GM18951 (cell line): ENCODE data around the gene NAA80.

ENCODE experiments used
- POLR2A ChIP-seq: IDR thresholded peaks from 4 replicates; pipeline ENCODE4 v1.6.1; 2011; ENCODE audit warnings: mild to moderate bottlenecking; ENCODE audit not compliant: insufficient read length, insufficient read depth; ENCODE audit errors: extremely low read depth
- in situ Hi-C: fragments of 300-500 bp; cut with MboI; formaldehyde crosslinking; loops from one replicate; pipeline ENCODE4 v1.12.0; 2022; ENCODE audit warnings: low sequenced_read_pairs, mixed read lengths, inconsistent platforms; ENCODE audit not compliant: unreplicated experiment

NAA80 gene

DNA sequence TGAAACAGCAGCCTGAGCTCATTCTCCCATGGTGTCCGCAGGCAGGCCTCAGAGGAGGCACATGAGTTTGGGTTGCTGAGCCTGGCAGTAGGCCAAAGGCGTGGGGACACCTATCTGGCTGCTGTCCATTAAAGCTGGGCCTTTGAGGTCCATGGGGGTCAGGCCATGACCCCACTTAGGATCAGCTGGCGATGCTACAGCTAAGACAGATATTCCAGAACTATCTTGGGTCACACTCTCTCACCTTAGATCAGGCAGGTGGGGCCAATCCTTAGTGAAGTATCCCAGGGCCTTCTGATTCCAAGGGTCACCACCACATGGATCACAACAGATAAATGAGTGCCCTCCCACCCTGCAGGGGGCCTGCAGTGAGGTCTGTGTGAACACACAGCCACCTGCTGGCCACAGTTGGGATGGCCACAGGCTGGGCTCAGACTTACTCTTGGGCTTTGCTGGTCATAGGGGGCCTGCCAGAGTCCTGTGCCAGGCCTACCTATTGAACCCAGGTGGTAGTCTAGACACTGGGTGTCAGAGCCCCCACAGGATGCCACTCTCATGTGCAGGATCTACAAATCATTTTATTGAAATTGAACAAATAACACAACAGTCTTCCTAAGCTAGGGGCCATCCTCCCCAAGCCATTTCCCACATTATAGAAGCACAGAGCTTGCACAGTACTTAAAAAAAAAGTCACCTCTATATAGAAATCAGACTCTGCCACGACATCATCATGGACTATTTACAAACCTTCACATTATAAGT, 25.3 kb upstream of the NAA80 start:
- in situ Hi-C loops, result no loop called here
- TF ChIP-seq POLR2A, result no peak

DNA sequence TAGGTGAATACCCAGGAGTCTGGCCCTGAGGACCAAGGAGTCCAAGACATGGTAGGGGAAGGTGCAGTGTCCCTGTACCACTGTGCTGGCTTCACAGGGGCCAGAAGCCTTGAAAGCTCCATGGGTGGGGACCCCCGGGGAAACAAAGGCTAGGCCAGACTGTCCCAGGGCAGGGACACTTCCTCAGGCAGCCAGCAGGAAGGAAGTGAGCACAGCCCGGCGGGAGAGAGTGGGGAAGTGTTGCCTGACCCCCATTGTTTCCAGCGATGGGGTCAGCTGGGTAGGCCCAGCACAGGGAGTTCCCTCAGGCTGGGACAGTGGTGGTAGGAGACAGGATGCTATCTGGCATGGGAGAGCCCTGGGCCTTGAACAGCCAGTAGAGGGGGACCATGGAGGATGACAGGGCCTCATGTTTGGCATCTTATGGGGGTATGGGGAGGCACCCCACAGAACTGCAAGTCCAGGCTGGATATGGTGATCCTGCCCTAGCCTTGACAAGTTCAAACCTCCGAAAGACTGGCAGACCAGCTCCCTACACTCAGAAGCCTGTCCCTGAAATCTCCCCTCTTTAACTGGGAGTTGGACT, 24.5 kb upstream of the NAA80 start:
- peak; percentile 19 for TF ChIP-seq POLR2A
- in situ Hi-C loops, result no loop called here

DNA sequence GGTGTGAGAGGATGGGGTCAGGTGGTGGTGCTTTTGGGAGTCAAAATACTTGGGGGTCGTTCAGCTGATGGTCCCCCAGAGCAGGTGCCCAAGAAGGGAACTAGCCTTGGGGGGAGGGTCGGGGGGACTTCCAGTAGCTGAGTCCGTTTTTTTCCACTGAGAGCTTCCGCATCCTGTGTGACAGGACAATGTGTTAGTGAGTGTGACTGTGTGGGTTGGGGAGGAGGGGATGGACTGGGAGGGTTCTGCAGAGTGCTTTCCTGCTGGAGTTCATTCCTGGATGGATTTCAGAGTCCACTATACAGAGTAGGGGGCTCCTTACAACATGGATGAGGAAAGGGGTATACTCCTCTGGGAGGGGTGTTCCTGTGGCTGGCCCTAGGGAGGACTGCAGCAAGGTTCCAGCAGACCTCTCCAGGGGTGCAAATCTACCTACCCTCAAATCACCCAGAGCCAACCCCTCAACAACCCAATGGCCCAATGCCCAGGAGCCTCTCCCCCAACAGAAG, 23.9 kb upstream of the NAA80 start:
- in situ Hi-C loops, result no loop called here
- no peak for TF ChIP-seq POLR2A

GRCh38 chr3:50322386-50323091, 23.3 kb upstream of the NAA80 start, which contains the start of gene HYAL2:
Gene HYAL2 (minus strand): TSS chr3:50322745. CDS start chr3:50320489, 2,256 bp downstream.
- no peak for TF ChIP-seq POLR2A

GRCh38 chr3:50322115-50322385, 22.8 kb upstream of the NAA80 start:
- in situ Hi-C loops, result no loop called here
- TF ChIP-seq POLR2A, result no peak

More at GRCh38 chr3:50322386-50323091, 23.3 kb upstream of the NAA80 start, which contains the start of gene HYAL2:
- in situ Hi-C loops, result no loop called here

GRCh38 chr3:50321336-50322114, 22.3 kb upstream of the NAA80 start:
- in situ Hi-C loops, result no loop called here
- TF ChIP-seq POLR2A, result peak; percentile 85

DNA sequence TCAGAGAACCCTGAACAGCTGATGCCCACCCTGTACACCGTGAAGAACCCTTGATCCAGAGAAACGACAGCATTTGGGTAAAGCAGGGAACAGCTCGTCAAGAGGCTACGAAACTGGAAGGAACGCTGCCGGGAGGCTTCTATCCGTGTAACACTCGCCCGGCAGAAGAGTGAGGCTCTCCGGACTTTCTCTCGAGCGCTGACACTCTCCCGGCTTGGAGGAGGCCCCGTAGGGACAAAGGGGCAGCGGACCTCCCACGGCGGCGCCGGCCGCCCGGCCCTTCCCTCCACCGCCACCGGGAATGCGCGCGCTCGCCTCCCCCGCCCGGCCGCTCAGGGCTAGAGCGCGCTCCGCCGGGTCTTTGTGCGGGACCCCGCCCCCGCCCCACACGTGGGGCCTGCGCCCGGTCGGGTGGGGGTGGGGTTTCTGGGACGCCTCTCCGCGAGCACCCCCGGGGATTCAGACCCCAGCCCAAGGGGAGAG, 21.7 kb upstream of the NAA80 start:
- TF ChIP-seq POLR2A, result no peak
- in situ Hi-C loops, result no loop called here

GRCh38 chr3:50319894-50320625, 20.9 kb upstream of the NAA80 start:
- in situ Hi-C loops, result no loop called here
- no peak for TF ChIP-seq POLR2A

GRCh38 chr3:50319181-50319893, 20.1 kb upstream of the NAA80 start:
- in situ Hi-C loops, result no loop called here

DNA sequence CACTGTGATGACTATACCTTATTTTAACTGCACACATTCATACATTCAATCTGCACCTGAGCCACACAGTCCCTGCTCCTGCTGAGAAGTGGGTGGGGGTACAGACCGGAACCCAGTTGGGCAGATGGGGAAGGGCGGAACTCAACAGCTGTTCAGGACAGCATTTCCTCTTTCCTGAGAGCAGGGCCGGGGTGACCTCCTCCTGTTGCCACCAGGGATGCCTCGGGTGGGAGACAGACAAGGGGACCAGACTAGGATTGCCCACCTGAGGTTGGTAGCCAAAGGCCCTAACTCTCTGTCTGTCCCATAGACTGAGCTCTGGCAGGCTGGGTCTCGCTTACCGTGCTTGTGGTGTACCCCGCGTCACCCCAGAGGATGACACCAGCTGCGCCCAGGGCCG, 19.4 kb upstream of the NAA80 start:
- TF ChIP-seq POLR2A, result no peak
- in situ Hi-C loops, result no loop called here

More at GRCh38 chr3:50319181-50319893, 20.1 kb upstream of the NAA80 start:
- TF ChIP-seq POLR2A, result no peak

DNA sequence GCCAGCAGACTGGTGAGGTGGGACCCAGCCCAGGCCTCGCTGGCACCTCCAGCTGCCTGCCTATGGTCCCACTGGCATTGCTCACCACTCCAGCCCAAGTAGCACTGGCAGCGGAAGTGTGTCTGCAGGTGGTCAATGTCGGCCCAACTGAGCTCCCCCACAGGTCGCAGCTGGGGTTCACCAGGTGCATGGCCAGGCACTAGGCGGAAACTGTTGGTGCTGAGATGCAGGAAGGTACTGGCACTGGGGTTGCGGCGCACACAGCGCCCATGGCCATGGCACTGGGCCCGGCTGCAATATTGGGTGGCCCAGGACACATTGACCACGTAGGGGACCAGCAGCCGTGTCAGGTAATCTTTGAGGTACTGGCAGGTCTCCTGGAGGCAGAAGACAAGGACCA, 19.0 kb upstream of the NAA80 start:
- TF ChIP-seq POLR2A, result no peak
- in situ Hi-C loops, result no loop called here

DNA sequence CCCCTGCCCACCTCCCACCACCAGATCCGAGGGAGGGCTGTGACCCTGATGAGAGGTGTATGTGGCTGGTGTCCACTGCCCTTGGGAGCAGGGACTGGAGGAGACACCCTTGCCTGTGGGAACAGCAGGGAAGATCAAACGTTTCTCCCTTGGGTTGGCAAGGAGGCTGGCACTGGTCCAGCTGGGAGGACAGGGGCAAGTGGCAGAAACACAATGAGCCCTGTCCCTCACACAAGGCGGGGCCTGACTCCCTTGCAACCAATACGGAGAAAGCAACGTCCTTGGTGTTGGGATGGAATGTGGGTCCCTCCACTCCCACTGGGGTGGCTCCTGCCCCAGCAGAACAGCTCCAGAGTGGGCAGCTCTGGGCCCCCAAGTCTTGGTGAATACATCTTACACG, 18.1 kb upstream of the NAA80 start:
- in situ Hi-C loops, result no loop called here
- no peak for TF ChIP-seq POLR2A
